Astrocyte of the spinal cord (primary cell): ENCODE data around the gene IFFO2.

Source experiments
- DNase-seq: peaks from one replicate; pipeline ENCODE4 v3.0.0; 2011; ENCODE audit warnings: low read depth, low spot score
- H3K4me3 ChIP-seq: 2 replicates; pipeline ENCODE4 v1.5.1; 2011; ENCODE audit warnings: low read depth, mild to moderate bottlenecking, low read length, moderate library complexity
- CTCF ChIP-seq: IDR thresholded peaks from 2 replicates; pipeline ENCODE4 v1.5.1; 2012; ENCODE audit warnings: low read depth, mild to moderate bottlenecking, low read length, inconsistent platforms
- in situ Hi-C: cut with HindIII; loops from 2 replicates; pipeline ENCODE4 v1.10.0; 2017; ENCODE audit warnings: low sequenced_read_pairs

The IFFO2 gene

DNA sequence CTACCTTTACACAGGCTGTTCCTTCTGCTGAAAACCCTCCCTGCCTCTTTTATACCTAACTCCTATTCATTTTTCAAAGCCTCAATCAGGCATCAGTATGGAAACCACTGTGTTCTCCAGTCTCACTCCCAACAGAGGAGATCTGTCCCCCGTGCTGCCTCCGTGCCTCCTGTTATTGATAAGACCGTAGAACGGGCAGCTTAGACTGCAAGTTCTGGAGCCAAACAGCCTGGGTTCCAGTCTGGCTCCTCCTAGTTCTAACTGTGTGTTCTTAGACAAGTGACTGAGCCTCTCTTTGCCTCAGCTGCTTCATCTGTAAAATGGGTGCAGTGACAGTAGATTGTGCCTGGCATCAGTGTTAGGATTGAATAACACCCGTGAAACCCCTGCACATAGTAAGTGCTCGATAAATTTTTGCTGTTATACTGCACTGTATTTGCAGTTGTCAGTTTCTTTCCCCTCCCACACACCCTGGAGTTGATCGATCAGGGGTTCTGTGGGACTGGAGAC, 17.0 kb upstream of the IFFO2 start:
- DNase-seq = no peak
- no peak overlapping the region for H3K4me3 ChIP-seq
- in situ Hi-C loops = no loop called here
- no peak for TF ChIP-seq CTCF

DNA sequence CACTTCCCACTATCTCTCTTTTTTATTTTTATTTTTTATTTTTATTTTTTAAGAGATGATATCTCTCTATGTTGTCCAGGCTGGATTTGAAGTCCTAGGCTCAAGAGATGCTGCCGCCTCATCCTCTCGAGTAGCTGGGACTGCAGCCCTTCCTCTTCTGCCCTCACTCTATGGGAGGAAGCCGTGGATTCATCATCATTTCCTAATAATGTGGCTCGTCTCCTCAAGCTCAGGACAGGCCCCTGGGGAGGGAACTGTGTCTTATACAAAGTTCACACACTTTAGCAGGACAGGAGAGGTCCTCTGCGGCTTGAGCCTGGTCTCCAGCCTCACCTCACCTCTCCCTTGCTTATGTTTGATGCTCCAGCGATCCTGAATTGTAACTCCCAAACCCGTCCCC, 16.5 kb upstream of the IFFO2 start:
- H3K4me3 ChIP-seq = no peak overlapping the region
- TF ChIP-seq CTCF = no peak
- DNase-seq = no peak
- in situ Hi-C loops = no loop called here

DNA sequence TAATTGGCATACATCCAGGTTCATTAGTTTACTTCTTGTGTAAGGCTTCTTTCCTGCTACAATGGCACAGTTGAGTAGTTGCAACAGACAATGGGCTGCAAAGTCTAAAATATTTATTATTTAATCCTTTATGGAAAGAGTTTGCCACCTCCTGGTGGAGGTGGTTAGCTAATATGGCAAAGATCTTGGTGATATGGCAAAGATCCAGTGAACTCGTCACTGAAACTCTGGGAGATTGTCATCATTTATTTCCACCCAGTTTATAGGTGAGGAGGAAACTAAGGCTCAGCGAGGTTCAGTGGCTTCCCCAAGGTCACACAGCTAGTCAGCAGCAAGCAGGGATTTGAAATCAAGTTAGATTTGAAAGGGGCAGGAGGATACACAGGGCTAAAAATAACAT, 16.1 kb upstream of the IFFO2 start:
- peak; percentile 37 for TF ChIP-seq CTCF
- DNase-seq = peak; percentile 53
- in situ Hi-C loops = no loop called here
- no peak overlapping the region for H3K4me3 ChIP-seq

GRCh38 chr1:18970762-18971161, 14.3 kb upstream of the IFFO2 start:
- DNase-seq = no peak
- in situ Hi-C loops = no loop called here

GRCh38 chr1:18970358-18970757, 13.9 kb upstream of the IFFO2 start:
- DNase-seq = no peak
- in situ Hi-C loops = no loop called here
- no peak for TF ChIP-seq CTCF
- no peak overlapping the region for H3K4me3 ChIP-seq

More at GRCh38 chr1:18970762-18971161, 14.3 kb upstream of the IFFO2 start:
- no peak for TF ChIP-seq CTCF
- H3K4me3 ChIP-seq = no peak overlapping the region

- no peak for TF ChIP-seq CTCF
- no peak for DNase-seq
- in situ Hi-C loops = no loop called here
These were observed 10.7 kb upstream of the IFFO2 start for GRCh38 chr1:18967066-18967690.

More at GRCh38 chr1:18967066-18967690, 10.7 kb upstream of the IFFO2 start:
- H3K4me3 ChIP-seq = no peak overlapping the region
